Breast epithelium (tissue), 4 donors: ENCODE results near the gene SHB. TPM values are rescaled to one million over a fixed set of nuclear protein-coding genes. Genes with fewer than 3 reads are reported as not detected.
A peak's percentile ranks its signal among the peaks of the same experiment; 100 is the strongest.

Experiments used
- DNase-seq, 2 donors: peaks; one replicate each; pipeline ENCODE4 v3.0.0-alpha.2; 2019; ENCODE audit warnings: low spot score in 2 of 2
- H3K27ac ChIP-seq, 2 donors: fragments of 200-600 bp; sonication (generic) in 1 of 2; one replicate each; pipeline ENCODE4 v1.5.1; 2016 to 2019; ENCODE audit warnings: mild to moderate bottlenecking in 1 of 2
- H3K27me3 ChIP-seq, 2 donors: fragments of 200-600 bp; sonication (generic) in 1 of 2; one replicate each; pipeline versions ENCODE4 v1.5.1 to v1.6.0; 2017 to 2019; ENCODE audit warnings: control low read depth in 1 of 2, mild to moderate bottlenecking in 1 of 2
- H3K36me3 ChIP-seq: fragments of 200-600 bp; one replicate; pipeline ENCODE4 v1.5.1; 2019
- H3K4me1 ChIP-seq, 2 donors: fragments of 200-600 bp; sonication (generic); one replicate each; pipeline ENCODE4 v1.5.1; 2016 to 2019; ENCODE audit warnings: control low read depth in 1 of 2
- H3K4me3 ChIP-seq, 3 donors: fragments of 200-600 bp; sonication (generic); 1 replicate in 2 of 3; 2 replicates in 1 of 3; pipeline ENCODE4 v1.5.1; 2016 to 2019; ENCODE audit warnings: mild to moderate bottlenecking in 3 of 3, moderate library complexity in 2 of 3
- H3K9me3 ChIP-seq, 2 donors: fragments of 200-600 bp; sonication (generic) in 1 of 2; one replicate each; pipeline ENCODE4 v1.5.1; 2016 to 2019; ENCODE audit warnings: control low read depth in 1 of 2
- CTCF ChIP-seq, 3 donors: fragments of 450-650 bp; IDR thresholded peaks; one replicate each; pipeline ENCODE4 v1.5.1; 2016 to 2017; ENCODE audit warnings: antibody characterized with exemption in 3 of 3, mild to moderate bottlenecking in 3 of 3, moderate library complexity in 3 of 3
- POLR2A ChIP-seq: fragments of 450-650 bp; IDR thresholded peaks from one replicate; pipeline ENCODE4 v1.6.1; 2016; ENCODE audit warnings: antibody characterized with exemption, mild to moderate bottlenecking, moderate library complexity
- POLR2AphosphoS5 ChIP-seq, 3 donors: sonication (generic); formaldehyde crosslinking; IDR thresholded peaks; one replicate each; pipeline ENCODE4 v1.6.1; 2017; ENCODE audit warnings: antibody characterized with exemption in 3 of 3
- intact Hi-C: fragments of 100-400 bp; cut with DNase I; formaldehyde crosslinking; loops from one replicate; pipeline ENCODE4 v1.15.1; 2023; ENCODE audit warnings: low total_unique reads
- total RNA-seq, 3 donors: library from RNA; depleted of rRNA; stranded (reverse); fragments of >200 nt; gene quantifications; one replicate each; pipeline ENCODE4 v1.1.0, GENCODE V29; 2016

The SHB gene
- total RNA-seq, 3 donors from 2014 or later, result 3.8 to 18.7 (median 17.9) TPM

DNA sequence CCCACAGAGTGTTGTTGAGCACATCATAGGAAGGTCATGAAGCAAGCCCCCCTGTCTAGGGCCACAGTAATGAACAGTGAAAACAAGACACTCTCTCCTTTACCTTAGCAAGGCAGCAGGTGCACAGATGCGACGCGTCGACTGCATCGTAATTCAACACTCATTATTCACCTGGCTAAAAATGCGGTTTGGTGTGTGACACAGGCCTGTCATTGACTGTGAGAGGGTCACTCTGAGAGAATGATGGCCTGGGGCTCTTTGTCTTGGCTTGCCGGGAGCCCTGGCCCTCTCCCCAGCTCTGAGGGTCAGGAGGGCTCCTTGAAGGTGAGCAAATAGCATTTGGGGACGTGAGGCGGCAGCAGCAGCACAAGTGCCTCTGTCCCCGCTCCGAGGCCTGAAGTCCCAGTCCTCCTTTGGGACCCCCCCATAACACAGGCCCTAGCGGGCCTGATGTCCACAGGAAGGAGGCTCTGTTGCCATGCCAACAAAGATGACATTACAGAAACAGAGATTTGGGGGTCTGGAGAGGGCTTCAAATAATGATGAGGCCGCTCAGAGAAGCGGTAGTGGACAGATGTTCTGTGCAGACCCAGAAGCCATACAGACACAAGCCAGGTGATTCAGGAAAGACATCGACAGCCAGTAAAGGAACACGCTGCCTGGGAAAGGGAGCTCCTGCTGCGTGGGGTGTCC, 46.7 kb downstream of the SHB start:
- TF ChIP-seq CTCF (IDR thresholded peaks at IDR 0.05) (no peak), POLR2AphosphoS5 (IDR thresholded peaks at IDR 0.05) (no peak), POLR2A (no peak)
- intact Hi-C loops, result no loop called here
- peaks cover 45 to 54% of the 10 kb centered on the region in 2 donors for H3K4me1 ChIP-seq

DNA sequence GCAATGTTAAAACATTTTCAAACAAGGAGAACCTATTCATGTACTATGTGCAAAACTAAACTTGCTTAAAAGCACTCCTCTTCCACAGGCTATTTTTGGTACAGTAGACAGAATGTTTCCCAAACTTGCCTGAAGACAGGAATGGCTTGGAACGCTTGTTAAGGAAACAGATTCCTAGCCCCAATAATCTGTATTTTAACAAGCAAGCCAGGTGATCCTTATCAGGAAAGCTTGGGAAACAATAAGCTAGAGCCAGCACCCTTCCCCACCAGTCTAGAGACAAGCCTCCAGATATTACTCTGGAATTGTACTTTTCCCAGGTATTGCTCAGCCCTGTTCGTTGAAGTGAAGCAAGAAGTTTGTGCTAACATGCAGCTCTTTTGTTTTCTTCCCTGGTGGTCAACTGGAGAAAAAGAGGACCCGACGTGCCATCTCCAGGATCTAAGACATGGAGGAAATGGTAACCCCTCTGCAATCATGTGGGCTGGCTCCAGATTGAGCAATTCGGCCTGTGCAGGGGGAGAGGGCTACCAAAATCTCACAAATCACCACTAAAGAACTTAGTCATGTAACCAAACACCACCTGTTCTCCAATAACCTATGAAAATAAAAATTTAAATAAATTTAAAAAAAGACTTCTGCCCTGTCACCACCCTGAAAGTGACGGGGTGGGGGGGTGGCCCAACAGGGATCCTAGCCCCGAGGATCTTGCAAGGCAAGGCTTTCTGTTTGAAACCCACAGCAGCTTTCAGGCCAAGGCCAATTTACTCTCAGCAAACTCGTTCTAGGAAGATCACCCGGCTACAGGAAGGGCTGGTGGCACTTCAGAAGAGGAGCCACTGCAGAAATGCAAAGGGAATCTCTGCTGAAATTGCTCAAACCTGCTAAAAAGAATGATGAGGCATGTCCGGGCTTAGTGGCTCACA, 48.6 kb downstream of the SHB start:
- Histone ChIP-seq H3K4me3 (no peak overlapping the region), H3K27ac (peak overlapping the region in 1 of 2 donors; percentile 34), H3K4me1 (peaks cover 37 to 47% of the 10 kb centered on the region in 2 donors), H3K27me3 (no peaks in the 10 kb centered on the region), H3K9me3 (no peaks in the 10 kb centered on the region), H3K36me3 (no peaks in the 10 kb centered on the region)
- no peak for TF ChIP-seq POLR2A
- TF ChIP-seq CTCF (IDR thresholded peaks at IDR 0.05), result no peak
- no peak for TF ChIP-seq POLR2AphosphoS5 (IDR thresholded peaks at IDR 0.05)
- no peak for DNase-seq
- intact Hi-C loops, result no loop called here

More for the DNA sequence above, 46.7 kb downstream of the SHB start:
- H3K36me3 ChIP-seq, result no peaks in the 10 kb centered on the region
- H3K4me3 ChIP-seq, result no peak overlapping the region
- H3K27ac ChIP-seq, result peak overlapping the region; percentile 40 to 45
- DNase-seq, result no peak
- no peaks in the 10 kb centered on the region for H3K27me3 ChIP-seq
- H3K9me3 ChIP-seq, result no peaks in the 10 kb centered on the region

DNA sequence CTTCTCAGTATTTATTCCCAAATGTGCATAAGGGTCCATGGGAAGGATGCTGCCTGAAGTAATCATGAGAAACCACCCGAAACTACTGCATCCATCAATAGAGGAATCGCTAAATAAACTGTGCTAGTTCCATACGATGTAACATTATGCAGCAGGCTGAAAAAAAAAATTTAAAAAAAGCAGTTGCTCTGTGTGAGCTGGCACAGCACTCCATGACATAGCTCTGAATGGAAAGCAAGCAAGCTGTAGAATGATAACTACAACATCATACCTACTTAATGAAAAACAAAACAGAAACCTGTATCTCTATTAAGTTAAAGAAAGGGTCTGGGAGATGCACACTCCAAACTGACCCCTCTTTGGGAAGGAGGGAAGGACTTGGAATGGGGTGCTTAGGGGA, 49.3 kb downstream of the SHB start:
- Histone ChIP-seq H3K36me3 (no peaks in the 10 kb centered on the region), H3K4me3 (no peak overlapping the region), H3K27me3 (no peaks in the 10 kb centered on the region), H3K4me1 (peaks cover 32 to 41% of the 10 kb centered on the region in 2 donors), H3K27ac (peak overlapping the region; percentile 34 to 64), H3K9me3 (no peaks in the 10 kb centered on the region)
- intact Hi-C loops, result loop anchor here (10.0 kb wide), 1 partner anchor 45 kb away; the partner anchor contains the start of gene SHB
- no peak for DNase-seq
- no peak for TF ChIP-seq POLR2AphosphoS5 (IDR thresholded peaks at IDR 0.05)
- no peak for TF ChIP-seq CTCF (IDR thresholded peaks at IDR 0.05)
- no peak for TF ChIP-seq POLR2A

- H3K27ac ChIP-seq, result peak overlapping the region; percentile 34 to 64
- H3K27me3 ChIP-seq, result no peaks in the 10 kb centered on the region
- no peaks in the 10 kb centered on the region for H3K9me3 ChIP-seq
- H3K4me3 ChIP-seq, result no peak overlapping the region
- intact Hi-C loops, result loop anchor here (10.0 kb wide), 1 partner anchor 46 kb away; the partner anchor contains the start of gene SHB
- no peaks in the 10 kb centered on the region for H3K36me3 ChIP-seq
- peaks cover 32 to 35% of the 10 kb centered on the region in 2 donors for H3K4me1 ChIP-seq
- no peak for TF ChIP-seq CTCF (IDR thresholded peaks at IDR 0.05)
- TF ChIP-seq POLR2A, result no peak
- TF ChIP-seq POLR2AphosphoS5 (IDR thresholded peaks at IDR 0.05), result no peak
- DNase-seq, result peak in 1 of 2 donors; percentile 59
These were observed 49.9 kb downstream of the SHB start for GRCh38 chr9:38018958-38019602.
